ENCODE data around the gene ARHGAP21.
"Not testable (repeated sequence)": the region's sequence is repeated elsewhere in the genome, so short reads cannot be mapped to it uniquely, and the experiment has no call there.

The ARHGAP21 gene

GRCh38 chr10:24674892-24675632 lies 48.6 kb downstream of the ARHGAP21 start:
- TF ChIP-seq, protein P1, sequence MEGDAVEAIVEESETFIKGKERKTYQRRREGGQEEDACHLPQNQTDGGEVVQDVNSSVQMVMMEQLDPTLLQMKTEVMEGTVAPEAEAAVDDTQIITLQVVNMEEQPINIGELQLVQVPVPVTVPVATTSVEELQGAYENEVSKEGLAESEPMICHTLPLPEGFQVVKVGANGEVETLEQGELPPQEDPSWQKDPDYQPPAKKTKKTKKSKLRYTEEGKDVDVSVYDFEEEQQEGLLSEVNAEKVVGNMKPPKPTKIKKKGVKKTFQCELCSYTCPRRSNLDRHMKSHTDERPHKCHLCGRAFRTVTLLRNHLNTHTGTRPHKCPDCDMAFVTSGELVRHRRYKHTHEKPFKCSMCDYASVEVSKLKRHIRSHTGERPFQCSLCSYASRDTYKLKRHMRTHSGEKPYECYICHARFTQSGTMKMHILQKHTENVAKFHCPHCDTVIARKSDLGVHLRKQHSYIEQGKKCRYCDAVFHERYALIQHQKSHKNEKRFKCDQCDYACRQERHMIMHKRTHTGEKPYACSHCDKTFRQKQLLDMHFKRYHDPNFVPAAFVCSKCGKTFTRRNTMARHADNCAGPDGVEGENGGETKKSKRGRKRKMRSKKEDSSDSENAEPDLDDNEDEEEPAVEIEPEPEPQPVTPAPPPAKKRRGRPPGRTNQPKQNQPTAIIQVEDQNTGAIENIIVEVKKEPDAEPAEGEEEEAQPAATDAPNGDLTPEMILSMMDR (IDR thresholded peaks at IDR 0.05; ENCODE audit: low read depth, low read length, missing control alignments), result no peak
- no peak overlapping the region for H3K4me3 ChIP-seq (ENCODE audit: low read depth, low read length)
- DNase-seq (ENCODE audit: low read depth), result no peak

- H3K4me3 ChIP-seq (ENCODE audit: low read depth, low read length), result no peak overlapping the region
- DNase-seq (ENCODE audit: low read depth), result no peak
- TF ChIP-seq, protein P1 (IDR thresholded peaks at IDR 0.05; ENCODE audit: low read depth, low read length, missing control alignments), result no peak
Observed at GRCh38 chr10:24670964-24671670, 52.6 kb downstream of the ARHGAP21 start.

GRCh38 chr10:24669285-24669852 lies 54.3 kb downstream of the ARHGAP21 start:
- no peak for DNase-seq (ENCODE audit: low read depth)
- TF ChIP-seq, protein P1 (IDR thresholded peaks at IDR 0.05; ENCODE audit: low read depth, low read length, missing control alignments), result no peak
- no peak overlapping the region for H3K4me3 ChIP-seq (ENCODE audit: low read depth, low read length)

GRCh38 chr10:24668247-24668646 lies 55.4 kb downstream of the ARHGAP21 start:
- TF ChIP-seq, protein P1 (IDR thresholded peaks at IDR 0.05; ENCODE audit: low read depth, low read length, missing control alignments), result no peak
- no peak for DNase-seq (ENCODE audit: low read depth)
- no peak overlapping the region for H3K4me3 ChIP-seq (ENCODE audit: low read depth, low read length)

DNA sequence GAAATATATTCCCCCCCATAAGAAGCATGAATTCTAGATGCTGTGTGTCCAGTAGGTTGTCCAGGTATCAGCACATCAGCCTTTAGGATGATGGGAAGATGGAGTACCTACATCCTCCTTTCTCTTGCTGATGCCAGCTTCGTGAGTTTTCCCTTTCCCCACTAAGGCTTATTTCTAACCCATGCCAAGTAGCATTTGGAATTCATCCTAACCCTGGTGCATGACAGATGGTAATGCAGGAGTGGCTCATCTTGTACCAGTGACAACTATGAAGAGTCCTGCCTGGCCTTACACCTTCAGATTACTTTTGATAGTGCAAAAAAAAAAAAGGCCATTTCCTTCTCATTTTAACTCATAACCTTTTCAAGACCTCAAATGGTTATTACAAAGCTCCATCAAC lies 58.7 kb downstream of the ARHGAP21 start:
- H3K4me3 ChIP-seq (ENCODE audit: low read depth, low read length), result no peak overlapping the region
- TF ChIP-seq, protein P1 (IDR thresholded peaks at IDR 0.05; ENCODE audit: low read depth, low read length, missing control alignments), result no peak
- DNase-seq (ENCODE audit: low read depth), result no peak

DNA sequence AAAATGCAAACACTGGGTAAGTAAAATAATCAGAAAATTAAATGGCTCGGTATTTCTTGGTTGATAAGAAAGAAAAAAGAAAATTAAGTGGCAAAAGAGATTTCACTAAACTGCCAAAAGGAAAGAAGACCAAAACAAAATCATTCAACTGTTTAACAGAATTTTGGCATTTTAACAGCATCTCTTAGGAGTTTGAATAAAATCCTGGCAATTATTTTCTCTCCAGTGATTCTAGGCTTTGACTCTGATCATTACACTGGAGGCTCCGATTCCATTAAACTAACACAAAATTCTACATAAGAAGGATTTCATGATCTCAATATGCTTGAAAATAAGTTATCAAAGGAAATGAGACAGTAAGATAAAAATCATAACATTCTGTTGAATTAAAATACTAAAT lies 62.3 kb downstream of the ARHGAP21 start:
- TF ChIP-seq, protein P1 (IDR thresholded peaks at IDR 0.05; ENCODE audit: low read depth, low read length, missing control alignments), result no peak
- H3K4me3 ChIP-seq (ENCODE audit: low read depth, low read length), result no peak overlapping the region
- no peak for DNase-seq (ENCODE audit: low read depth)

- not testable (repeated sequence) for DNase-seq (ENCODE audit: low read depth); H3K4me3 ChIP-seq (ENCODE audit: low read depth, low read length)
Observed at GRCh38 chr10:24658319-24658718, 65.4 kb downstream of the ARHGAP21 start.

- H3K4me3 ChIP-seq (ENCODE audit: low read depth, low read length); DNase-seq (ENCODE audit: low read depth): not testable (repeated sequence)
Observed at GRCh38 chr10:24656326-24656725, 67.4 kb downstream of the ARHGAP21 start.
